Liver (tissue), 3 donors: Measurements from ENCODE around the gene LDLR.
A peak's percentile ranks its signal among the peaks of the same experiment; 100 is the strongest.

Experiments used
- EGR1 ChIP-seq, 2 donors: IDR thresholded peaks; 2 replicates each; pipeline ENCODE4 v1.6.1; 2016 to 2018; ENCODE audit warnings: antibody characterized with exemption in 2 of 2, low read depth in 2 of 2
- GABPA ChIP-seq, 2 donors: IDR thresholded peaks in 1 of 2; conservative IDR thresholded peaks in 1 of 2; 2 replicates each; pipeline ENCODE4 v1.6.1; 2016; ENCODE audit warnings: antibody characterized with exemption in 2 of 2, mild to moderate bottlenecking in 1 of 2, moderate library complexity in 1 of 2
- HNF4G ChIP-seq: IDR thresholded peaks from 2 replicates; pipeline ENCODE4 v1.6.1; 2016; ENCODE audit warnings: antibody characterized with exemption
- NR2F2 ChIP-seq: IDR thresholded peaks from 2 replicates; pipeline ENCODE4 v1.6.1; 2016; ENCODE audit warnings: antibody characterized with exemption
- RAD21 ChIP-seq, 2 donors: IDR thresholded peaks; 2 replicates each; pipeline ENCODE4 v1.6.1; 2016; ENCODE audit warnings: antibody characterized with exemption in 2 of 2, mild to moderate bottlenecking in 2 of 2
- TAF1 ChIP-seq: conservative IDR thresholded peaks from 2 replicates; pipeline ENCODE4 v1.6.1; 2016; ENCODE audit warnings: antibody characterized with exemption, mild to moderate bottlenecking
- TF ChIP-seq, protein P1 (sequence below): IDR thresholded peaks from 2 replicates; pipeline ENCODE4 v1.6.1; 2016; ENCODE audit warnings: antibody characterized with exemption
- TF ChIP-seq, protein P2 (sequence below): fragments of 150-350 bp; IDR thresholded peaks from 2 replicates; pipeline ENCODE4 v1.5.1; 2017; ENCODE audit warnings: improper control_type of control experiment, low read depth, low read length; ENCODE audit not compliant: missing input control
- TF ChIP-seq, protein P3 (sequence below): IDR thresholded peaks from 2 replicates; pipeline ENCODE4 v1.6.1; 2016; ENCODE audit warnings: antibody characterized with exemption, mild to moderate bottlenecking
- TF ChIP-seq, protein P4 (sequence below): IDR thresholded peaks from 2 replicates; pipeline ENCODE4 v1.6.1; 2016; ENCODE audit warnings: antibody characterized with exemption
- TF ChIP-seq, protein P5 (sequence below): IDR thresholded peaks from 2 replicates; pipeline ENCODE4 v1.6.1; 2016; ENCODE audit warnings: antibody characterized with exemption
- donor health status: healthy.
- donor health status: healthy.

DNA sequence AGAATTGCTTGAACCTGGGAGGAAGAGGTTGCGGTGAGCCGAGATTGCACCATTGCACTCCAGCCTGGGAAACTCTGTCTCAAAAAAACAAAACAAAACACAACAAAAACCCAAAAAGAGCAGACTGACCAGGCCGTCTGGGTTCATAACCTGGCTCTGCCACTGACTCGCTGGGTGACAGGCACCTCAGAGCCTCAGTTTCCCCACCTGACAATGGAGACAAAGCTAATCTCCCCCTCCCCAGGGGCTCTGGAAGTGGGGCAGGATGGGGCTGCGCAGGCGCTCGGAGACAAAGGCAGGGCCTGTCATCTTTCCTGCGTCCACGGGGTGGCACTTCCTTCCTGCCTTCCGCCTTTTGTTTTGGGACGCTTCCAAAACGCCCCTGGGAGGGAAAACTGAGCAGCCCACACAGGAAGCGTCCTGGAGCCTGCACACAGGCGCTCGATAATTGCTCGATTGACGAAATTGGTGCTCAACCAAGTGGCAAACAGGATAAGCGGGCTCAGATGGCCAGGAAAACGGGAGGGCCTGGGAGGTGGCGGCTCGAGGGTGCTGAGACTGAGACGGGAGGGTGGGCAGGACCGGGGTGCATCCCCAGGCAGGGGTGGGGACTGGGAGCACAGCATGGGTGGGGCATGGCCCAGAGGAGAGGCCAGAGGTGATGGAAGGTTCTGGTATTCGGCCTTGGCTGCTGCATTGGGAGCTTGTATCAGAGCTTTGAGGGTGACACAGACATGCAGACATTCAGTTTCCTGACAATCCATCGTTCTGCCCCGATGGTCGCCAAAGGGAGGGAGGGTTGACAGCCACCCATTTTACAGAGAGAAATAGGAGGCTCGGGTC is 48.5 kb downstream of the LDLR start:
- TF ChIP-seq, protein P1, sequence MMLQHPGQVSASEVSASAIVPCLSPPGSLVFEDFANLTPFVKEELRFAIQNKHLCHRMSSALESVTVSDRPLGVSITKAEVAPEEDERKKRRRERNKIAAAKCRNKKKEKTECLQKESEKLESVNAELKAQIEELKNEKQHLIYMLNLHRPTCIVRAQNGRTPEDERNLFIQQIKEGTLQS, result no peak
- TF ChIP-seq, protein P2, sequence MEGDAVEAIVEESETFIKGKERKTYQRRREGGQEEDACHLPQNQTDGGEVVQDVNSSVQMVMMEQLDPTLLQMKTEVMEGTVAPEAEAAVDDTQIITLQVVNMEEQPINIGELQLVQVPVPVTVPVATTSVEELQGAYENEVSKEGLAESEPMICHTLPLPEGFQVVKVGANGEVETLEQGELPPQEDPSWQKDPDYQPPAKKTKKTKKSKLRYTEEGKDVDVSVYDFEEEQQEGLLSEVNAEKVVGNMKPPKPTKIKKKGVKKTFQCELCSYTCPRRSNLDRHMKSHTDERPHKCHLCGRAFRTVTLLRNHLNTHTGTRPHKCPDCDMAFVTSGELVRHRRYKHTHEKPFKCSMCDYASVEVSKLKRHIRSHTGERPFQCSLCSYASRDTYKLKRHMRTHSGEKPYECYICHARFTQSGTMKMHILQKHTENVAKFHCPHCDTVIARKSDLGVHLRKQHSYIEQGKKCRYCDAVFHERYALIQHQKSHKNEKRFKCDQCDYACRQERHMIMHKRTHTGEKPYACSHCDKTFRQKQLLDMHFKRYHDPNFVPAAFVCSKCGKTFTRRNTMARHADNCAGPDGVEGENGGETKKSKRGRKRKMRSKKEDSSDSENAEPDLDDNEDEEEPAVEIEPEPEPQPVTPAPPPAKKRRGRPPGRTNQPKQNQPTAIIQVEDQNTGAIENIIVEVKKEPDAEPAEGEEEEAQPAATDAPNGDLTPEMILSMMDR, result peak; percentile 90
- TF ChIP-seq RAD21 (IDR thresholded peaks at IDR 0.05) (peak; percentile 97 to 98), TAF1 (no peak), EGR1 (IDR thresholded peaks at IDR 0.05; ENCODE audit: low read depth in 2 of 2) (peak; percentile 23 to 79), HNF4G (no peak), NR2F2 (peak; percentile 75), GABPA (IDR thresholded peaks at IDR 0.05 in 1 of 2, conservative IDR thresholded peaks at IDR 0.05 in 1 of 2) (peak in 1 of 2 donors; percentile 54)
- TF ChIP-seq, protein P3, sequence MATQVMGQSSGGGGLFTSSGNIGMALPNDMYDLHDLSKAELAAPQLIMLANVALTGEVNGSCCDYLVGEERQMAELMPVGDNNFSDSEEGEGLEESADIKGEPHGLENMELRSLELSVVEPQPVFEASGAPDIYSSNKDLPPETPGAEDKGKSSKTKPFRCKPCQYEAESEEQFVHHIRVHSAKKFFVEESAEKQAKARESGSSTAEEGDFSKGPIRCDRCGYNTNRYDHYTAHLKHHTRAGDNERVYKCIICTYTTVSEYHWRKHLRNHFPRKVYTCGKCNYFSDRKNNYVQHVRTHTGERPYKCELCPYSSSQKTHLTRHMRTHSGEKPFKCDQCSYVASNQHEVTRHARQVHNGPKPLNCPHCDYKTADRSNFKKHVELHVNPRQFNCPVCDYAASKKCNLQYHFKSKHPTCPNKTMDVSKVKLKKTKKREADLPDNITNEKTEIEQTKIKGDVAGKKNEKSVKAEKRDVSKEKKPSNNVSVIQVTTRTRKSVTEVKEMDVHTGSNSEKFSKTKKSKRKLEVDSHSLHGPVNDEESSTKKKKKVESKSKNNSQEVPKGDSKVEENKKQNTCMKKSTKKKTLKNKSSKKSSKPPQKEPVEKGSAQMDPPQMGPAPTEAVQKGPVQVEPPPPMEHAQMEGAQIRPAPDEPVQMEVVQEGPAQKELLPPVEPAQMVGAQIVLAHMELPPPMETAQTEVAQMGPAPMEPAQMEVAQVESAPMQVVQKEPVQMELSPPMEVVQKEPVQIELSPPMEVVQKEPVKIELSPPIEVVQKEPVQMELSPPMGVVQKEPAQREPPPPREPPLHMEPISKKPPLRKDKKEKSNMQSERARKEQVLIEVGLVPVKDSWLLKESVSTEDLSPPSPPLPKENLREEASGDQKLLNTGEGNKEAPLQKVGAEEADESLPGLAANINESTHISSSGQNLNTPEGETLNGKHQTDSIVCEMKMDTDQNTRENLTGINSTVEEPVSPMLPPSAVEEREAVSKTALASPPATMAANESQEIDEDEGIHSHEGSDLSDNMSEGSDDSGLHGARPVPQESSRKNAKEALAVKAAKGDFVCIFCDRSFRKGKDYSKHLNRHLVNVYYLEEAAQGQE, result peak; percentile 41
- TF ChIP-seq, protein P4, sequence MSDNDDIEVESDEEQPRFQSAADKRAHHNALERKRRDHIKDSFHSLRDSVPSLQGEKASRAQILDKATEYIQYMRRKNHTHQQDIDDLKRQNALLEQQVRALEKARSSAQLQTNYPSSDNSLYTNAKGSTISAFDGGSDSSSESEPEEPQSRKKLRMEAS, result peak; percentile 92
- TF ChIP-seq, protein P5, sequence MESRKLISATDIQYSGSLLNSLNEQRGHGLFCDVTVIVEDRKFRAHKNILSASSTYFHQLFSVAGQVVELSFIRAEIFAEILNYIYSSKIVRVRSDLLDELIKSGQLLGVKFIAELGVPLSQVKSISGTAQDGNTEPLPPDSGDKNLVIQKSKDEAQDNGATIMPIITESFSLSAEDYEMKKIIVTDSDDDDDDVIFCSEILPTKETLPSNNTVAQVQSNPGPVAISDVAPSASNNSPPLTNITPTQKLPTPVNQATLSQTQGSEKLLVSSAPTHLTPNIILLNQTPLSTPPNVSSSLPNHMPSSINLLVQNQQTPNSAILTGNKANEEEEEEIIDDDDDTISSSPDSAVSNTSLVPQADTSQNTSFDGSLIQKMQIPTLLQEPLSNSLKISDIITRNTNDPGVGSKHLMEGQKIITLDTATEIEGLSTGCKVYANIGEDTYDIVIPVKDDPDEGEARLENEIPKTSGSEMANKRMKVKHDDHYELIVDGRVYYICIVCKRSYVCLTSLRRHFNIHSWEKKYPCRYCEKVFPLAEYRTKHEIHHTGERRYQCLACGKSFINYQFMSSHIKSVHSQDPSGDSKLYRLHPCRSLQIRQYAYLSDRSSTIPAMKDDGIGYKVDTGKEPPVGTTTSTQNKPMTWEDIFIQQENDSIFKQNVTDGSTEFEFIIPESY, result no peak
